Neural progenitor cell (in vitro differentiated cells): ENCODE measurements around the gene UNC119B.

ENCODE experiments used
- CTCF ChIP-seq: fragments of 200-600 bp; sonication (generic); IDR thresholded peaks from 2 replicates; pipeline ENCODE4 v1.5.1; 2017; ENCODE audit warnings: antibody characterized with exemption, mild to moderate bottlenecking
- EZH2phosphoT487 ChIP-seq: fragments of 200-600 bp; sonication (generic); IDR thresholded peaks from 2 replicates; pipeline ENCODE4 v1.6.1; 2017; ENCODE audit warnings: antibody characterized with exemption

DNA sequence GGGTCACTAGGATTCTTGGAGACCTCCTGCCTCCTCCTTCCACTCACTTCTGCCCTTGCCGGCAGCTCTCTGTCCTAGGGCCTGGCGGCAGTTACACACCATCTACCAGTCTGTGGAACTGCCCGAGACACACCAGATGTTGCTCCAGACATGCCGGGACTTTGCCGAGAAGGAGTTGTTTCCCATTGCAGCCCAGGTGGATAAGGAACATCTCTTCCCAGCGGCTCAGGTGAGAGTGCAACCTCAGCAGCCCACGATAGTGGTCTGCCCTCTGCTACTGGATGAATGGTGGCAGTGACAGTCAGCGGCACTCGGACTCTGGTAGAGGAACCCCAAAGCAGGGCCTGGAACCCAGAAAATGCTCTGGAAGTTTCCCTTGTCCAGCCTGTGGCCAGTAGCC lies 16.7 kb downstream of the UNC119B start:
- TF ChIP-seq CTCF (no peak), EZH2phosphoT487 (no peak)
